HepG2 (cell line): ENCODE data around the gene NT5C3B. TPM values are rescaled to one million over a fixed set of nuclear protein-coding genes. Genes with fewer than 3 reads are reported as not detected.

ENCODE experiments used
- AGO1 ChIP-seq: fragments of 200-400 bp; formaldehyde crosslinking; IDR thresholded peaks from 2 replicates; pipeline ENCODE4 v1.6.1; 2017; ENCODE audit warnings: mild to moderate bottlenecking, low read depth, low read length, moderate library complexity; ENCODE audit not compliant: poor library complexity, severe bottlenecking
- CENPBD1 ChIP-seq: sonication (generic); formaldehyde crosslinking; IDR thresholded peaks from 2 replicates; pipeline ENCODE4 v1.8.0; 2022; ENCODE audit warnings: missing genetic modification reagents, low read depth, mild to moderate bottlenecking, borderline replicate concordance
- DNMT1 ChIP-seq: sonication (generic); formaldehyde crosslinking; IDR thresholded peaks from 2 replicates; pipeline ENCODE4 v1.5.1; 2020; ENCODE audit warnings: mild to moderate bottlenecking, missing genetic modification reagents
- ELF4 ChIP-seq: sonication (generic); formaldehyde crosslinking; IDR thresholded peaks from 2 replicates; pipeline ENCODE4 v1.5.0; 2020; ENCODE audit warnings: missing genetic modification reagents, mild to moderate bottlenecking, moderate library complexity, borderline replicate concordance
- FOSL2 ChIP-seq: sonication (generic); formaldehyde crosslinking; IDR thresholded peaks from 2 replicates; pipeline ENCODE4 v1.4.0; 2020; ENCODE audit warnings: missing genetic modification reagents
- FOXJ3 ChIP-seq: sonication (generic); formaldehyde crosslinking; IDR thresholded peaks from 2 replicates; pipeline ENCODE4 v1.4.0; 2020; ENCODE audit warnings: missing genetic modification reagents, mild to moderate bottlenecking, borderline replicate concordance
- HHEX ChIP-seq: IDR thresholded peaks from 2 replicates; pipeline ENCODE4 v1.6.1; 2016; ENCODE audit warnings: control low read depth
- KDM1A ChIP-seq: IDR thresholded peaks from 2 replicates; pipeline ENCODE4 v1.6.1; 2016; ENCODE audit warnings: missing compliant biosample characterization
- KMT2B ChIP-seq: IDR thresholded peaks from 2 replicates; pipeline ENCODE4 v1.6.1; 2016; ENCODE audit warnings: missing genetic modification reagents, missing compliant biosample characterization
- MIXL1 ChIP-seq: IDR thresholded peaks from 2 replicates; pipeline ENCODE4 v1.6.1; 2016
- MYPOP ChIP-seq: sonication (generic); formaldehyde crosslinking; IDR thresholded peaks from 2 replicates; pipeline ENCODE4 v1.8.1; 2023; ENCODE audit warnings: mild to moderate bottlenecking, moderate library complexity, missing genetic modification reagents
- NR2F6 ChIP-seq, 2 experiments: IDR thresholded peaks; 2 replicates each; pipeline ENCODE4 v1.6.1; 2016; ENCODE audit warnings: antibody characterized with exemption in 1 of 2, mild to moderate bottlenecking in 1 of 2
- PCBP1 ChIP-seq: fragments of 200-400 bp; formaldehyde crosslinking; IDR thresholded peaks from 2 replicates; pipeline ENCODE4 v1.6.1; 2017; ENCODE audit warnings: mild to moderate bottlenecking, low read depth, low read length, borderline replicate concordance
- RCOR2 ChIP-seq: IDR thresholded peaks from 2 replicates; pipeline ENCODE4 v1.6.1; 2016; ENCODE audit warnings: missing biosample characterization, missing genetic modification reagents
- SCMH1 ChIP-seq: sonication (generic); formaldehyde crosslinking; IDR thresholded peaks from 2 replicates; pipeline ENCODE4 v1.9.0; 2021; ENCODE audit warnings: missing genetic modification reagents, mild to moderate bottlenecking, borderline replicate concordance
- SOX13 ChIP-seq, 3 experiments: fragments of 450-650 bp in 1 of 3; sonication (generic) in 1 of 3; formaldehyde crosslinking in 1 of 3; IDR thresholded peaks in 2 of 3; conservative IDR thresholded peaks in 1 of 3; 2 replicates each; pipeline versions ENCODE4 v1.5.0 to v1.6.1; 2016 to 2020; ENCODE audit warnings: antibody characterized with exemption in 1 of 3, mild to moderate bottlenecking in 1 of 3, missing compliant biosample characterization in 1 of 3, missing genetic modification reagents in 1 of 3, moderate library complexity in 1 of 3
- YEATS2 ChIP-seq: sonication (generic); formaldehyde crosslinking; IDR thresholded peaks from 2 replicates; pipeline ENCODE4 v1.4.0; 2020; ENCODE audit warnings: missing genetic modification reagents, borderline replicate concordance
- ZC3H4 ChIP-seq: sonication (generic); formaldehyde crosslinking; IDR thresholded peaks from 2 replicates; pipeline ENCODE4 v1.4.0; 2020; ENCODE audit warnings: missing genetic modification reagents, borderline replicate concordance
- ZFP36 ChIP-seq: fragments of 150-350 bp; IDR thresholded peaks from 2 replicates; pipeline ENCODE4 v1.6.1; 2018; ENCODE audit warnings: borderline replicate concordance, low read length, low read depth; ENCODE audit not compliant: partially characterized antibody
- ZNF205 ChIP-seq: IDR thresholded peaks from 2 replicates; pipeline ENCODE4 v1.6.1; 2018; ENCODE audit warnings: missing biosample characterization, missing genetic modification reagents
- ZNF264 ChIP-seq: sonication (generic); formaldehyde crosslinking; IDR thresholded peaks from 2 replicates; pipeline ENCODE4 v1.4.0; 2020; ENCODE audit warnings: missing genetic modification reagents
- ZNF484 ChIP-seq: sonication (generic); formaldehyde crosslinking; IDR thresholded peaks from 2 replicates; pipeline ENCODE4 v1.5.1; 2020; ENCODE audit warnings: mild to moderate bottlenecking, low read depth, missing genetic modification reagents, borderline replicate concordance
- ZNF747 ChIP-seq: sonication (generic); formaldehyde crosslinking; IDR thresholded peaks from 2 replicates; pipeline ENCODE4 v1.8.1; 2023; ENCODE audit warnings: missing genetic modification reagents, mild to moderate bottlenecking, borderline replicate concordance
- polyA plus RNA-seq, 8 experiments: library from polyadenylated mRNA; depleted of rRNA in 3 of 8; stranded (reverse) in 7 of 8; unstranded in 1 of 8; fragments of >200 nt; fragmentation: Illumina TruSeq in 4 of 8; extraction: Trizol in 4 of 8; gene quantifications; 2 replicates each; pipeline versions ENCODE4 v1.2.1 to v1.2.3, GENCODE V29; 2011 to 2016; ENCODE audit warnings: low read depth in 4 of 8, missing spikeins in 1 of 8, mixed read lengths in 1 of 8; ENCODE audit not compliant: insufficient read depth in 1 of 8
- total RNA-seq, 5 experiments: library from RNA; depleted of rRNA; stranded (reverse); fragments of >200 nt; fragmentation: Illumina TruSeq; extraction: Trizol; gene quantifications; 2 replicates each; pipeline ENCODE4 v1.2.3, GENCODE V29; 2016; ENCODE audit warnings: low read depth in 1 of 5
- TF ChIP-seq, protein P1 (sequence below): sonication (generic); formaldehyde crosslinking; IDR thresholded peaks from 2 replicates; pipeline ENCODE4 v1.4.0; 2020; ENCODE audit warnings: low read depth, mild to moderate bottlenecking, missing genetic modification reagents
- TF ChIP-seq, protein P2 (sequence below): sonication (generic); formaldehyde crosslinking; IDR thresholded peaks from 2 replicates; pipeline ENCODE4 v1.5.0; 2020; ENCODE audit warnings: mild to moderate bottlenecking, missing genetic modification reagents

NT5C3B gene
- total and polyA plus RNA-seq, 2 of the 13 experiments (the other 11 are each of a cell fraction or from before 2014, with no cell fraction given): 104 to 126 TPM

DNA sequence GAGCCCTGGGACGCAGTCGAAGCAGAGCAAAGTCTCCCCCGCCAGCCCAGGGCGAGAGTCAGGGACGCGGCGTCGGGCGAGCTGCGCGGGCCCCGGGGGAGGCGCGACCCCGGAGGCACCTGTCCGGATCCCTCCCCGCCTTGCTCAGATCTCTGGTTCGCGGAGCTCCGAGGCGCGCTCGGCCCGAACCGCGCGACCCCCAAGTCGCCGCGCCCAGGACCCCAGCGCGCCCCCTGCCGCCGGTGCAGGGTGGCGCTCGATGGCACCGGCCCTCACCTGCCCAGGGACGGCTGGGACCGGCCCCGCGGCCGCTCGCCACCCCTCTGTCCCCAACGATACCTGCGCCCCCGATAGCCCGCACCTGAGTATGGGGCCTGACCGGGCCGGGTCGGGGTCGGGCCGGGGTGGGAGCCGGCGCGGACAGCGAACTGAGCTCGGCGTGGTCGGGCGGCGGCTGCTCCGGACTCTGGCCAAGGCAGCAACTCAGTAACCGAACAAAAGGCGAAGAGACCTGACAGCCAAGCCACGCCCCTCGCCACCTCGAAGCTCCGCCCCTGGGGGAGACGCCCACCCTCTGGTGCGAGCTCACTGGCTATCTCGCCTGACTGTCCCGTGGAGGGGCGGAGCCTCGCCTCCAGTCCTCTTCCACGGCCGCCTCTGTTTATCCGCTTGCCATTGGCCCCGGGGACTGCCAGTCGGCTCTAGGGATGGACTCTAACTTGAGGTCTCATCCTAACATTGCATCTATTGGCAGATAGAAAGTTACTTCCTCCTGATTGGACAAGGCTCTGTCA, 49.6 kb downstream of the NT5C3B start, which contains the start of gene JUP (continued):
- no peak; the same call in 1 of the 2 replicates for TF ChIP-seq MYPOP (CRISPR knock-in tag)
- TF ChIP-seq, protein P1, sequence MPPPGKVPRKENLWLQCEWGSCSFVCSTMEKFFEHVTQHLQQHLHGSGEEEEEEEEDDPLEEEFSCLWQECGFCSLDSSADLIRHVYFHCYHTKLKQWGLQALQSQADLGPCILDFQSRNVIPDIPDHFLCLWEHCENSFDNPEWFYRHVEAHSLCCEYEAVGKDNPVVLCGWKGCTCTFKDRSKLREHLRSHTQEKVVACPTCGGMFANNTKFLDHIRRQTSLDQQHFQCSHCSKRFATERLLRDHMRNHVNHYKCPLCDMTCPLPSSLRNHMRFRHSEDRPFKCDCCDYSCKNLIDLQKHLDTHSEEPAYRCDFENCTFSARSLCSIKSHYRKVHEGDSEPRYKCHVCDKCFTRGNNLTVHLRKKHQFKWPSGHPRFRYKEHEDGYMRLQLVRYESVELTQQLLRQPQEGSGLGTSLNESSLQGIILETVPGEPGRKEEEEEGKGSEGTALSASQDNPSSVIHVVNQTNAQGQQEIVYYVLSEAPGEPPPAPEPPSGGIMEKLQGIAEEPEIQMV (CRISPR knock-in tag): peak; percentile 86
- TF ChIP-seq KDM1A (CRISPR knock-in tag): peak; percentile 95
- TF ChIP-seq SCMH1 (CRISPR knock-in tag): no peak
- 0 out of 2 replicates have a peak, but pooled peaks have one; percentile 35 for TF ChIP-seq ZNF205 (CRISPR knock-in tag)
- no peak for TF ChIP-seq CENPBD1 (CRISPR knock-in tag)
- no peak for TF ChIP-seq FOSL2 (CRISPR knock-in tag)
- TF ChIP-seq HHEX (CRISPR knock-in tag): no peak
- no peak for TF ChIP-seq YEATS2 (CRISPR knock-in tag)
- no peak for TF ChIP-seq FOXJ3
- TF ChIP-seq ZFP36: no peak
- no peak for TF ChIP-seq NR2F6 (IDR thresholded peaks at IDR 0.05)
- peak; percentile 15; the same call in 1 of the 2 replicates for TF ChIP-seq NR2F6 (CRISPR knock-in tag; IDR thresholded peaks at IDR 0.05)
- TF ChIP-seq MIXL1 (CRISPR knock-in tag): no peak; the same call in 1 of the 2 replicates
- no peak for TF ChIP-seq ZC3H4 (CRISPR knock-in tag)
- no peak for TF ChIP-seq ZNF747 (CRISPR knock-in tag)
- TF ChIP-seq RCOR2: peak; percentile 56; the same call in 1 of the 2 replicates
- TF ChIP-seq ELF4: no peak
- TF ChIP-seq PCBP1: no peak
- no peak for TF ChIP-seq DNMT1
- TF ChIP-seq SOX13 (IDR thresholded peaks at IDR 0.05): 0 out of 2 replicates have a peak, but pooled peaks have one; percentile 24
- no peak; a peak in 1 of 4 replicates for TF ChIP-seq SOX13 (CRISPR knock-in tag; conservative IDR thresholded peaks at IDR 0.05 in 1 of 2, IDR thresholded peaks at IDR 0.05 in 1 of 2)
- no peak for TF ChIP-seq AGO1
- TF ChIP-seq ZNF264 (CRISPR knock-in tag): no peak
- TF ChIP-seq ZNF484 (CRISPR knock-in tag): no peak
- TF ChIP-seq KMT2B (CRISPR knock-in tag): peak; percentile 5; the same call in 1 of the 2 replicates
- TF ChIP-seq, protein P2, sequence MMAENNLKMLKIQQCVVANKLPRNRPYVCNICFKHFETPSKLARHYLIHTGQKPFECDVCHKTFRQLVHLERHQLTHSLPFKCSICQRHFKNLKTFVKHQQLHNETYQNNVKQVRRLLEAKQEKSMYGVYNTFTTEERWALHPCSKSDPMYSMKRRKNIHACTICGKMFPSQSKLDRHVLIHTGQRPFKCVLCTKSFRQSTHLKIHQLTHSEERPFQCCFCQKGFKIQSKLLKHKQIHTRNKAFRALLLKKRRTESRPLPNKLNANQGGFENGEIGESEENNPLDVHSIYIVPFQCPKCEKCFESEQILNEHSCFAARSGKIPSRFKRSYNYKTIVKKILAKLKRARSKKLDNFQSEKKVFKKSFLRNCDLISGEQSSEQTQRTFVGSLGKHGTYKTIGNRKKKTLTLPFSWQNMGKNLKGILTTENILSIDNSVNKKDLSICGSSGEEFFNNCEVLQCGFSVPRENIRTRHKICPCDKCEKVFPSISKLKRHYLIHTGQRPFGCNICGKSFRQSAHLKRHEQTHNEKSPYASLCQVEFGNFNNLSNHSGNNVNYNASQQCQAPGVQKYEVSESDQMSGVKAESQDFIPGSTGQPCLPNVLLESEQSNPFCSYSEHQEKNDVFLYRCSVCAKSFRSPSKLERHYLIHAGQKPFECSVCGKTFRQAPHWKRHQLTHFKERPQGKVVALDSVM: no peak
